Bone marrow (tissue), 2 donors: ENCODE measurements around the gene TAF11L6.
"Not testable (repeated sequence)": the region's sequence is repeated elsewhere in the genome, so short reads cannot be mapped to it uniquely, and the experiment has no call there.

Experiments
- DNase-seq, 2 donors: peaks; one replicate each; lab custom pipeline; 2025; lab: John Stamatoyannopoulos, UW

TAF11L6 gene

DNA sequence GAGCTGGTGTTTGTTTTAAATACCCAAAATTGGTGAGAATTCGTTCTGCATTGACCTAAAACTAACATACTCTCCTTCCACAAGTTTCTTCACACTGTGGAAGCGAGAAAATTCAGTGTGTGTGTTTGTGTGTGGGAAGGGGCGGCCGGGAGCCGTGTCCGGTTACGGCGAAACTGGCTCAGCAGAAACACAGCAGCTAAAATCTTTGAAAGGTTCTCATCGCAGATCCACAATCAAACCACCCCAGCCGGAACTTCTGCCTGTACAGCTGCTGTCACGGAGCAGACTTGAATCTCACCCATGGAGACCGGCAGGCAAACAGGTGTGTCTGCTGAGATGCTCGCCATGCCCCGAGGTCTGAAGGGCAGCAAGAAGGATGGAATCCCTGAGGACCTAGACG, at the start of gene TAF11L6:
Gene TAF11L6 (plus strand): TSS at position 301 of the 400 bp plus-strand sequence.
- not testable (repeated sequence) for DNase-seq

DNA sequence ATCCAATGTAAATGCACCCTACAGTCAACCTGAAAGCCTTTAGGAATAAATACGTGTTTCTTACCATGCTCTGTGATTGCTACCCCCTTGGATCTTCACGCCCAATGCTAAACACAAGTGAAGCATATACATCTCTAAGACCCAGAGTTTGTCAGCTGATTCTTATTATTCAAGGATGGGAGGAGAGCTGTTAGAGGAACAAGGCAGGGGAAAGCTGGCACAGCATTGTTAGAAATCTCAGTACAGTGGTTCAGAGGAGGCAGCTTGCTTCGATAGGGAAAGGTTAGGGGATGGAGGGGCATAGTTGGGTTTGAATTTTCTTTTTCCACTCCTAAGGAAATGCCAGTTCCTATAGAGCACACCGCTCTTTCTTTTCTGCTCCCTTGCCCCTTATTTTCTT, 47.1 kb upstream of the TAF11L6 start:
- DNase-seq = no peak

DNA sequence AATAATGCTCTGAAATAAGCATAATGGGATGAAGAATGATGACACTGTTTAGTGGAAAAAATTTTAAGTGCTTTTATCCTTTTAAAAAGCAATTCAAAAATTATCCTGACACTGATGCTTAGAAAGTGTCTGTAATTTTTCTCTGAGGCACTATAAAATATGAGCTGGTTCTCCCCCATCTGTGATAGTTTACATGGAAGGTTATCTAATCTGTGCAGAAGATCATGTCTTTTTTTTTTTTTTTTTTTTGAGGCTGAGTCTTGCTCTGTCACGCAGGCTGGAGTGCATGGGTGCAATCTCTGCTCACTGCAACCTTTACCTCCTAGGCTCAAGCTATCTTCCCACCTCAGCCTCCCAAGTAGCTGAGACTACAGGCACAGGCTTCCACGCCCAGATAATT, 45.7 kb upstream of the TAF11L6 start:
- DNase-seq = no peak

DNA sequence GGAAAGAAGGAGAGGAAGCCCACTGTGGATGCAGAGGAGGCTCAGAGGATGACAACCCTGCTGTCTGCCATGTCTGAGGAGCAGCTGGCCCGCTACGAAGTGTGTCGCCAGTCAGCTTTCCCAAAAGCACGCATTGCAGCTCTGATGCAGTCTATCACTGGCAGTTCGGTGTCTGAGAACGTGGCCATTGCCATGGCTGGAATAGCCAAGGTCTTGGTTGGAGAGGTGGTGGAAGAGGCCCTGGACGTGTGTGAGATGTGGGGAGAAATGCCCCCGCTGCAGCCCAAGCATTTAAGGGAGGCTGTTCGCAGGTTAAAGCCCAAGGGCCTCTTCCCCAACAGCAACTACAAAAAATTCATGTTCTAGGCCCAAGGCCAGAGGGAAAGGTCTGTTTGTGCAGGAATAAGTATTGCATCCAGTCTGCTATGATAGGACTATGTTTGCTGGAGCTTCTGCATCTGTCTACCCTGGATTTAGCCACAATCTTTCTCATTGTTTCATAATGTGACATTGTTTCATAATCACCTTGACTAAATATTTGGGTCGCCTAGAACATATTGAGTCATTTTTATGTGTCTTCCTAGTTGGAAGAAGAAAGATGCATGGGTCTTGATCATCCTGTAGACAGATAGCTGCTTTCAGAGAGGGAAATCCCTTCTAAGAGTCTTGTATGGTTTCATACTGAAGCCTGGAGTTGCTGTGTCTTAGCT, 41.9 kb upstream of the TAF11L6 start:
- not testable (repeated sequence) for DNase-seq

DNA sequence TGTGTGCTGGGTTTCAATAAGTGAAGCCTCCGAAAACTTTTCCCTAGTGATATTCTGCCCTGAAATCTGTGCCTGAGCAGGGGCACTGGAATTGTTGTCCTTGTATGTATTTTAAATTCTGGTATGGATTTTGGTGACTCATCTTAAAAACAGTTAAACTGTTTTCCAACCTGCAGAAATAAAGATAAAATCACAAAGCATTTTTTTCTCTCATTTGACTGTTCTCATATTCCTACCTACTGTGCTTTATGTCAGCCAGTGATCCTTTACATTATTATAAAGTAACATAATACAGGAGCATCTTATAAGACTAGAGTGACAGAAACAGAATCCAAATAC, 41.3 kb upstream of the TAF11L6 start:
- DNase-seq = no peak

DNA sequence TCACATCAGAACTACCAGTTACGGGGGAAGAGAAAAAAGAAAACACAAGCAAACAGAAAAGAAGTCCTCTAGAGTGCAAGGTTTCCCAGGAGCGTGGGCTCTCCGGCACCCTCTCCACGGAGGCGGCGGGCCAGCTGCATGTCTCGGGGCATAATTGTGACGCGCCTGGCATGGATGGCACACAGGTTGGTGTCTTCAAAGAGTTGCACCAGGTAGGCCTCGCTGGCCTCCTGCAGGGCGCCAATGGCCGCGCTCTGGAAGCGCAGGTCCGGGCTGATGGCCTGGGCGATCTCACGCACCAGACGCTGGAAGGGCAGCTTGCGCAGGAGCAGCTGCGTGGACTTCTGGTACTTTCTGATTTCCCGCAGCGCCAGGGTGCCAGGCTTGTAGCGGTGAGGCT, 37.2 kb upstream of the TAF11L6 start:
- not testable (repeated sequence) for DNase-seq

DNA sequence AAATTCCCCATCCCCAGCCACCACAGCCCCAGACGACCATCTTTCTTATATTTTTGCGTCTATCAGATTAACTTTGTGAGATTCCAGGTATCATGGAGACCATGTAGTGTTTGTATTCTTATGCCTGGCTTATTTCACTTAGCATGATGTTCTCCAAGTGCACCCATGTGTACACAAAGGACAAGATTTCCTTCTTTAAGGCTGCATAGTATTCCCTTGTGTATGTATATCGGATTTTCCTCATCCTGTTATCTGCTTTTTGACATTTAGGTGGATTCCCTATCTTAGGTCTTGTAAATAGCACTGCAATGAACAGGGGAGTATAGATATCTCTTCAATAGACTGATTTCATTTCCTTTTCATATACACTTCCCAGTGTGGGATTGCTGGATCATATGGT, 35.7 kb upstream of the TAF11L6 start:
- DNase-seq = no peak

DNA sequence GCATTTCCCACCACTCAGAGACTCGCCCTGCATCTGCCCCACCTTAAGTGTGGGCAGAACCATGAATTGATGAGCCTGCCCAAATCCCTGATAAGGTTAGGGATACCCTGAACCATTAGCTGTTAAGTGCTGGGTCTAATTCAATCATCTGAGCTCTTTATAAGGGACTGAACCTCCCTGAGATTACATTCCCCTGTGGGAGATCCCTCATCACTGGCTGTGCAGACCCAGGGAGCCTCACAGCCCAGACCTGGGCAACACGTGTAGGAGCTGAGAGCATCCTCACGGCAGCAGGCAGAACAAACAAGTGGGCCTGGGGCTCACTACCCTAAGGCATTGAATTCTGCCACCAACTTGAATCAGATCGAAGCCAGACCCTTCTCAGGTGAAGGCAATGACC, 31.0 kb upstream of the TAF11L6 start:
- DNase-seq = no peak

DNA sequence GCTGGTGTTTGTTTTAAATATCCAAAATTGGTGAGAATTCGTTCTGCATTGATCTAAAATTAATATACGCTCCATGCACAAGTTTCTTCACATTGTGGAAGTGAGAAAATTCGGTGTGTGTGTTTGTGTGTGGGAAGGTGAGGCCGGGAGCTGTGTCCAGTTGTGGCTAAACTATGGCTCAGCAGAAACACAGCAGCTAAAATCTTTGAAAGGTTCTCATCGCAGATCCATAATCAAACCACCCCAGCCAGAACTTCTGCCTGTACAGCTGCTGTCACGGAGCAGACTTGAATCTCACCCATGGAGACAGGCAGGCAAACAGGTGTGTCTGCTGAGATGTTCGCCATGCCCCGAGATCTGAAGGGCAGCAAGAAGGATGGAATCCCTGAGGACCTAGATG, 30.5 kb upstream of the TAF11L6 start, which contains the start of gene TAF11L2:
Gene TAF11L2 (plus strand): TSS at position 301 of the 400 bp plus-strand sequence.
- DNase-seq = not testable (repeated sequence)

DNA sequence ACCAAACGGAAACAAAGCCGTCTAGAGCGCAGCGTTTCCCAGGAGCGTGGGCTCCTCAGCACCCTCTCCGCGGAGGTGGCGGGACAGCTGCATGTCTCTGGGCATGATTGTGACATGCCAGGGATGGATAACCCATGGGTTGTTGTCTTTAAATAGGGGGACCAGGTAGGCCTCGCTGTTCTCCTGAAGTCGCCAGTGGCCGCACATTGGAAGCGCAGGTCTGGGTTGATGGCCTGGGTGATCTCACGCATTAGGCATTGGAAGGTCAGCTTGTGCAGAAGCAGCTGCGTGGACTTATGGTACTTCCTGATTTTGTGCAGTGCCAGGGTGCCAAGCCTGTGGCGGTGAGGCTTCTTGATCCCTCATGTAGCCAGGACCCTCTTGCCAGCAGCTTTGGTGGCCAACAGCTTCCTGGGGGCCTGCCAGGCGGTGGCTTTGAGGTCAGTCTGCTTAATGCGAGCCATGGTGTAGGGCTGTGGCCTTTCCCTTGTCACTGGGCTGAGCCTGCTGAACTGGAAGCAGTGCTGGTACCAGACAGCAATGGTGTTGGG, 16.6 kb upstream of the TAF11L6 start:
- DNase-seq = no peak

DNA sequence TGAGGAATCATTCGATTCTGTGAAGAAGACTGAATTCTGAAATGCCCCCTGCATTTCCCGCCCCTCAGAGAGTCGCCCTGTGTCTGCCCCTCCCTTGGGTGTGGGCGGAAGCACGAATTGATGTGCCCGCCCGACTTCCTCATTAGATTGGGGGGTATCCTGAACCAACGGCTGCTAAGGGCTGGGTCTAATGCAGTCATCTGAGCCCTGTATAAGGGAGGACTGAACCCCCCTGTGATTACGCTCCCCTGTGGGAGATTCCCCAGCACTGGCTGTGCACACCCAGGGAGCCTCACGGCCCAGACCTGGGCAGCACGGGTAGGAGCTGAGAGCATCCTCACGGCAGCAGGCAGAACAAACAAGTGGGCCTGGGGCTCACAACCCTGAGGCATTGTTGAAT, 10.9 kb upstream of the TAF11L6 start:
- DNase-seq = not testable (repeated sequence)

DNA sequence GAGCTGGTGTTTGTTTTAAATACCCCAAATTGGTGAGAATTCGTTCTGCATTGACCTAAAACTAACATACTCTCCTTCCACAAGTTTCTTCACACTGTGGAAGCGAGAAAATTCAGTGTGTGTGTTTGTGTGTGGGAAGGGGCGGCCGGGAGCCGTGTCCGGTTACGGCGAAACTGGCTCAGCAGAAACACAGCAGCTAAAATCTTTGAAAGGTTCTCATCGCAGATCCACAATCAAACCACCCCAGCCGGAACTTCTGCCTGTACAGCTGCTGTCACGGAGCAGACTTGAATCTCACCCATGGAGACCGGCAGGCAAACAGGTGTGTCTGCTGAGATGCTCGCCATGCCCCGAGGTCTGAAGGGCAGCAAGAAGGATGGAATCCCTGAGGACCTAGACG, 10.4 kb upstream of the TAF11L6 start, which contains the start of gene TAF11L3:
Gene TAF11L3 (plus strand): TSS at position 301 of the 400 bp plus-strand sequence.
- DNase-seq = not testable (repeated sequence)

DNA sequence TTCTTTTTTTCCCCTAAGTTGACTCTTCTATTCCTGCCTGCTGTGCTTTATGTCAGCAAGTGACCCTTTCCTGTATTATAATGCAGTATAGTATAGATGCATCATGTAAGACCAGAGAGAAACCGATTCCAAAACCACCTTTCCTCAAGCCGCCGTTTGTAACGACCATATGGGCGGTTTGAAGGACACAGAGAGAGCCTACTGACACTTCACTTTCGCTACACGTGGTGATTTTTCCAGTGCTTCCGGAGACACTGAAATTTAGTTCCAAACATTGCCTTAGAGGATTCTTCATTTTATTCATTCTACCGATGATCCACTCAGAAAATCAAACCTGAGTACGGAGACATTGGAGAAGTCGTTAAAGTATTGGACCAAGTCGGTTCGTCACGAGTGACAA, 9.0 kb upstream of the TAF11L6 start:
- DNase-seq = not testable (repeated sequence)

DNA sequence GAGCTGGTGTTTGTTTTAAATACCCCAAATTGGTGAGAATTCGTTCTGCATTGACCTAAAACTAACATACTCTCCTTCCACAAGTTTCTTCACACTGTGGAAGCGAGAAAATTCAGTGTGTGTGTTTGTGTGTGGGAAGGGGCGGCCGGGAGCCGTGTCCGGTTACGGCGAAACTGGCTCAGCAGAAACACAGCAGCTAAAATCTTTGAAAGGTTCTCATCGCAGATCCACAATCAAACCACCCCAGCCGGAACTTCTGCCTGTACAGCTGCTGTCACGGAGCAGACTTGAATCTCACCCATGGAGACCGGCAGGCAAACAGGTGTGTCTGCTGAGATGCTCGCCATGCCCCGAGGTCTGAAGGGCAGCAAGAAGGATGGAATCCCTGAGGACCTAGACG, 7.0 kb upstream of the TAF11L6 start, which contains the start of gene TAF11L4:
Gene TAF11L4 (plus strand): TSS at position 301 of the 400 bp plus-strand sequence.
- DNase-seq = not testable (repeated sequence)

DNA sequence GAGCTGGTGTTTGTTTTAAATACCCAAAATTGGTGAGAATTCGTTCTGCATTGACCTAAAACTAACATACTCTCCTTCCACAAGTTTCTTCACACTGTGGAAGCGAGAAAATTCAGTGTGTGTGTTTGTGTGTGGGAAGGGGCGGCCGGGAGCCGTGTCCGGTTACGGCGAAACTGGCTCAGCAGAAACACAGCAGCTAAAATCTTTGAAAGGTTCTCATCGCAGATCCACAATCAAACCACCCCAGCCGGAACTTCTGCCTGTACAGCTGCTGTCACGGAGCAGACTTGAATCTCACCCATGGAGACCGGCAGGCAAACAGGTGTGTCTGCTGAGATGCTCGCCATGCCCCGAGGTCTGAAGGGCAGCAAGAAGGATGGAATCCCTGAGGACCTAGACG, 3.5 kb upstream of the TAF11L6 start, which contains the start of gene TAF11L5:
Gene TAF11L5 (plus strand): TSS at position 301 of the 400 bp plus-strand sequence.
- DNase-seq = not testable (repeated sequence)

DNA sequence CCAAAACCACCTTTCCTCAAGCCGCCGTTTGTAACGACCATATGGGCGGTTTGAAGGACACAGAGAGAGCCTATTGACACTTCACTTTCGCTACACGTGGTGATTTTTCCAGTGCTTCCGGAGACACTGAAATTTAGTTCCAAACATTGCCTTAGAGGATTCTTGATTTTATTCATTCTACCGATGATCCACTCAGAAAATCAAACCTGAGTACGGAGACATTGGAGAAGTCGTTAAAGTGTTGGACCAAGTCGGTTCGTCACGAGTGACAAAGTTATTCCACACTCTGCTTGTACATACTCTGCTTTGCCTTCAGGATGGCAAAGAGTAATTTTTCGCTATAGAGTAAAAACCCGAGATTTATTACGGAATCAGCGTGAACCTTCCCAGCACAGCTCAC, 2.0 kb upstream of the TAF11L6 start:
- DNase-seq = not testable (repeated sequence)
